ENCODE measurements around the gene GNAZ.

Gene GNAZ

GRCh38 chr22:23124611-23125511 is 54.5 kb downstream of the GNAZ start:
- TF ChIP-seq, protein P1, sequence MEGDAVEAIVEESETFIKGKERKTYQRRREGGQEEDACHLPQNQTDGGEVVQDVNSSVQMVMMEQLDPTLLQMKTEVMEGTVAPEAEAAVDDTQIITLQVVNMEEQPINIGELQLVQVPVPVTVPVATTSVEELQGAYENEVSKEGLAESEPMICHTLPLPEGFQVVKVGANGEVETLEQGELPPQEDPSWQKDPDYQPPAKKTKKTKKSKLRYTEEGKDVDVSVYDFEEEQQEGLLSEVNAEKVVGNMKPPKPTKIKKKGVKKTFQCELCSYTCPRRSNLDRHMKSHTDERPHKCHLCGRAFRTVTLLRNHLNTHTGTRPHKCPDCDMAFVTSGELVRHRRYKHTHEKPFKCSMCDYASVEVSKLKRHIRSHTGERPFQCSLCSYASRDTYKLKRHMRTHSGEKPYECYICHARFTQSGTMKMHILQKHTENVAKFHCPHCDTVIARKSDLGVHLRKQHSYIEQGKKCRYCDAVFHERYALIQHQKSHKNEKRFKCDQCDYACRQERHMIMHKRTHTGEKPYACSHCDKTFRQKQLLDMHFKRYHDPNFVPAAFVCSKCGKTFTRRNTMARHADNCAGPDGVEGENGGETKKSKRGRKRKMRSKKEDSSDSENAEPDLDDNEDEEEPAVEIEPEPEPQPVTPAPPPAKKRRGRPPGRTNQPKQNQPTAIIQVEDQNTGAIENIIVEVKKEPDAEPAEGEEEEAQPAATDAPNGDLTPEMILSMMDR (IDR thresholded peaks at IDR 0.05): no peak

- TF ChIP-seq, protein P1 (IDR thresholded peaks at IDR 0.05): no peak
Observed at GRCh38 chr22:23125512-23126103, 55.3 kb downstream of the GNAZ start.

DNA sequence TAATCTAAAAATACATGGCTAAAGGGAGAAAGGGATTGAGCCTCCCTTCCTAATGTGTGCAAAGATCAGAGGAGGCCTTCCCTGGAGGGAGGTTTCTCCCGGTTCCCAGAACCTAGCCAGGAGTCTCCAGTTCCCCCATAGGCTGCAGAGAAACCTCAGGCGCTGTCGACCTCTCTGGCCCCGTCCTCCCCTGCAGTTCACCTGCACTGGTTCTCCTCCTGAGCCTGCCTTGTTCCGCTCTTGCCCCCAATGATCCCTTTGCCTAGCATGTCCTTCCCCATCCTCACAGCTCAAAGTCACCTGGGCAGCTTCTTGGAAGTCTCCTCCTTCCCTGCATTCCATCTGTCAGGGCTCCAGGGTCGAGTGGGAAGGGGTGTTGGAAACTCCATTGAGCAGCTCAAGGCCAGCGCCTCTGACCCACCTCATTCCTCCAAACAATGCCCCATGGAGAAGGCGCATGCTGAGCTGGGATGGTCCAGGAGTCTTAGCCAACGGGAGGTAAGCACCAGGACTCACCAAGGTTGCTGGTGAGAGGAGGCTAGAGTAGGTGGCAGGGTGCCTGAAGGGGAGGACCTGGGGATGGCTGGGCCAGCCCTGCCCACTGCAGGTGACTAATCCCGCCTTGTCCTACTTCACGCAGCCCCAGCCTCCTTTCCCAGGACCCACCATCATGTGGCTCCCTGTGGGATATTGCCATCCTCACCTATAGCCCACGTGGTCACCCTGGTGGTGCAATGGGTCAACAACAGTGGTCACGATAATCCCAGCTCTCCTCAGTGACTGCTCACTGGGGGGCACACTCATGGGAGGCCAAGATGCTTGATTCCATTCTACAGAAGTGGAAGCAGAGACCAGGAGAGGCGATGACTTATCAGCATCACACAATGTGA is 56.1 kb downstream of the GNAZ start:
- TF ChIP-seq, protein P1 (IDR thresholded peaks at IDR 0.05): no peak

- TF ChIP-seq, protein P1 (IDR thresholded peaks at IDR 0.05): no peak
Observed at GRCh38 chr22:23127055-23127756, 56.9 kb downstream of the GNAZ start.

DNA sequence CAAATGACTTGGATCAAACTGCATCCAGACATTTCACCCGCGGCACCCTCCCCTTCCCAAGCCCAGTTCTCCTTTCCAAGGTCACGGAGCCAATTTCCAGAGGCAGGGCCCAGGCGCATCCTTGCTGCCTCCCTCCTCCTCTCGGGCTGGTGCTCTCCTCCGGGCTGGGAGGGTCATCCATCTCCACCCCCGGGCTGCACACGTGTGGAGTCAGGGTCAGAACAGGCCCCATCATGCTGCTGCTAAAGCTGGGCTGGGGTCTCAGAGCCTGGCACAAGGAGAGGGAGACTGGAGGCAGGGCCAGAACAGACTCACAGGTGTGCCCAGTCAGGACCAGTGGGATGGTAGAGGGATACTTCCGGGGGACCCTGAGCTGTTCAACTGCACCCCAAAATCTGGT is 57.5 kb downstream of the GNAZ start:
- TF ChIP-seq, protein P1 (IDR thresholded peaks at IDR 0.05): no peak

DNA sequence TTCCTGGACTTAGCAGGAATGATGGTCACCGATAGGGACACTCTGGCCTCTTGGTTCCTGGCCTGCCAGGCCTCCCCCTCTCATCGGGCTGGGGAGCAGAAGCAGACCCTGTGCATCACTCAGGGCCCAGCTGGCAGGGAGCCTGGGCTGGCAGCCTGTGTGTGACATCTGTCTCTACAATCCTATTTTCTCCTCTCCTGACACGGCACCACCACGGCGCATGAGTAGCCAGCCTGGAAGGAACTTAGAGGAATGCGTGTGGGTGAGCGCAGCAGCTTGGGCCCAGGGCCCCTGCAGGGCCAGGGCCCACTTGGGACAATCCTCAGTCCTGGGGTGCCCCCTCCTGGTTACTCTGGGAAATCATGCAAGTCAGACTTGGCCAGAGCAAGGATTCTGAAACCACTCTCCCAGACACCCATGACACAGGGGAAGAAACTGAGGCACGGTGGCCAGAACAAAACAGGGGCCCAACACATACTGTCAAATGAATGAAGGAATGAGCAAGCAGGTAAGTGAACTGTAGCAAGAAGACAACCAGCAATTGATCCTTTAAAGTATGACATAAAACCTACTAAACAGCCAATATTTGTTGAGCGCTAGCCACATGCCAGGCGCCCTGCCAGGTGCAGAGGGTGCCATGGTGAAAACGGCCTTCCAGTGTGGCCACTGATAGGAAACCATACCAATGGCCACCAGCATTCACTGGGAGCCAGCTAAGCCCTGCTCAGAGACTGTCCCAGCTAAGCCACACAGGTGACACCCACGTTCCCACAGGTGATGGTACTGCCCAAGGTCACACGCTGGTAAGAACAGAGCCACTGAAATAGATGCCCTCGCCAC is 58.2 kb downstream of the GNAZ start:
- TF ChIP-seq, protein P1 (IDR thresholded peaks at IDR 0.05): peak; percentile 85
